HepG2 (cell line): ENCODE results near the gene DHRS12. TPM values are rescaled to one million over a fixed set of nuclear protein-coding genes. Genes with fewer than 3 reads are reported as not detected.

Source experiments
- ATAC-seq: fragments of 200-7000 bp; cut with Tn5 transposase; 3 replicates; pipeline ENCODE4 v1.9.1; 2020; ENCODE audit warnings: mild to moderate bottlenecking, moderate library complexity
- BruUV-seq: library from RNA; stranded (reverse); fragments of 400-500 nt; replicated peaks from 2 replicates; lab custom pipeline; 2021; lab: Mats Ljungman, UMichigan
- CTCF ChIA-PET: fragments of 300-600 bp; formaldehyde crosslinking; extraction: SDS; loops from one replicate; lab custom pipeline; 2021; ENCODE audit warnings: low total read pairs, inconsistent platforms, low intra/inter-chr PET ratio; lab: Yijun Ruan, JAX
- POLR2A ChIA-PET: fragments of 350-600 bp; sonication (Branson Sonifier 250); formaldehyde crosslinking; loops from one replicate; lab custom pipeline; 2020; ENCODE audit warnings: antibody characterized with exemption, inconsistent platforms; lab: Yijun Ruan, JAX
- DNase-seq: peaks from one replicate; pipeline ENCODE4 v3.0.0-alpha.2; 2015; ENCODE audit warnings: low spot score
- FAIRE-seq: peaks from 3 replicates; lab custom pipeline; 2011; peaks lifted over from hg19 to GRCh38; lab: Jason Lieb, UNC
- H2AFZ ChIP-seq: one replicate; pipeline ENCODE4 v1.6.1; 2011; ENCODE audit warnings: low read length, inconsistent platforms
- H3K27ac ChIP-seq: fragments of 300-600 bp; 3 replicates; pipeline ENCODE4 v1.8.0; 2011; ENCODE audit warnings: mixed run types, mild to moderate bottlenecking, mixed read lengths, low read length, inconsistent platforms; ENCODE audit not compliant: insufficient read depth; ENCODE audit errors: extremely low read length
- H3K27me3 ChIP-seq, 2 experiments: fragments of 200-600 bp in 1 of 2; 2 replicates in 1 of 2; 3 replicates in 1 of 2; pipeline versions ENCODE4 v1.6.0 to v1.8.0; 2011; ENCODE audit warnings: low read length in 2 of 2, mild to moderate bottlenecking in 2 of 2, moderate library complexity in 2 of 2, inconsistent platforms in 1 of 2; ENCODE audit not compliant: insufficient read depth in 2 of 2, control insufficient read depth in 1 of 2
- H3K36me3 ChIP-seq, 2 experiments: fragments of 200-600 bp in 1 of 2; replicated peaks in 1 of 2; 2 replicates in 1 of 2; 3 replicates in 1 of 2; pipeline versions ENCODE4 v1.5.1 to v1.8.0; 2011; ENCODE audit warnings: low read length in 2 of 2, inconsistent platforms in 1 of 2; ENCODE audit not compliant: insufficient read depth in 2 of 2, control insufficient read depth in 1 of 2
- H3K4me1 ChIP-seq: 2 replicates; pipeline ENCODE4 v1.5.1; 2012; ENCODE audit warnings: low read length, inconsistent platforms; ENCODE audit not compliant: insufficient read depth
- H3K4me2 ChIP-seq: 2 replicates; pipeline ENCODE4 v1.6.0; 2011; ENCODE audit warnings: low read depth, low read length, inconsistent platforms
- H3K4me3 ChIP-seq, 3 experiments: fragments of 200-600 bp in 1 of 3; sonication (generic), shearing (Covaris generic) in 1 of 3; replicated peaks in 1 of 3; 2 replicates each; pipeline ENCODE4 v1.5.1; 2011 to 2016; ENCODE audit warnings: low read length in 3 of 3, inconsistent platforms in 2 of 3, low read depth in 2 of 3, mild to moderate bottlenecking in 2 of 3, control low read depth in 1 of 3, mixed read lengths in 1 of 3; ENCODE audit not compliant: insufficient read depth in 1 of 3
- H3K79me2 ChIP-seq: one replicate; pipeline ENCODE4 v1.6.1; 2011; ENCODE audit warnings: low read length, inconsistent platforms; ENCODE audit not compliant: insufficient read depth
- H3K9ac ChIP-seq: 2 replicates; pipeline ENCODE4 v1.6.0; 2011; ENCODE audit warnings: mild to moderate bottlenecking, low read depth, low read length, inconsistent platforms; ENCODE audit not compliant: insufficient read depth
- H3K9me3 ChIP-seq: 2 replicates; pipeline ENCODE4 v1.5.1; 2012; ENCODE audit warnings: mild to moderate bottlenecking, low read length
- H4K20me1 ChIP-seq: 2 replicates; pipeline ENCODE4 v1.6.0; 2011; ENCODE audit warnings: inconsistent platforms, mild to moderate bottlenecking, low read length, moderate library complexity; ENCODE audit not compliant: insufficient read depth
- CHD4 ChIP-seq: fragments of 200-600 bp; sonication (generic); IDR thresholded peaks from 2 replicates; pipeline ENCODE4 v1.7.0; 2017; ENCODE audit warnings: mild to moderate bottlenecking, low read length, borderline replicate concordance
- FOSL2 ChIP-seq: sonication (generic); formaldehyde crosslinking; IDR thresholded peaks from 2 replicates; pipeline ENCODE4 v1.4.0; 2020; ENCODE audit warnings: missing genetic modification reagents
- KAT7 ChIP-seq: IDR thresholded peaks from 2 replicates; pipeline ENCODE4 v1.6.1; 2018; ENCODE audit warnings: borderline replicate concordance, missing compliant biosample characterization
- ONECUT2 ChIP-seq: sonication (generic); formaldehyde crosslinking; IDR thresholded peaks from 2 replicates; pipeline ENCODE4 v1.4.0; 2020; ENCODE audit warnings: missing genetic modification reagents
- RFX5 ChIP-seq: IDR thresholded peaks from 2 replicates; pipeline ENCODE4 v1.6.1; 2011; ENCODE audit warnings: low read depth, low read length, improper control_type of control experiment
- RORA ChIP-seq: sonication (generic); formaldehyde crosslinking; IDR thresholded peaks from 2 replicates; pipeline ENCODE4 v1.5.0; 2020; ENCODE audit warnings: mild to moderate bottlenecking, missing genetic modification reagents, moderate library complexity
- RXRA ChIP-seq: sonication (generic); formaldehyde crosslinking; IDR thresholded peaks from 2 replicates; pipeline ENCODE4 v1.5.1; 2020; ENCODE audit warnings: missing genetic modification reagents
- ZNF224 ChIP-seq: sonication (generic); formaldehyde crosslinking; IDR thresholded peaks from 2 replicates; pipeline ENCODE4 v1.5.0; 2020; ENCODE audit warnings: mild to moderate bottlenecking, missing genetic modification reagents
- ZNF234 ChIP-seq: sonication (generic); formaldehyde crosslinking; conservative IDR thresholded peaks from 2 replicates; pipeline ENCODE4 v1.5.1; 2020; ENCODE audit warnings: mild to moderate bottlenecking, missing genetic modification reagents
- WGBS: methylation state at CpG from one replicate; pipeline ENCODE4 v1.1.6; 2017; ENCODE audit warnings: low lambda C conversion rate; 5-methylcytosine and 5-hydroxymethylcytosine counted together
- in situ Hi-C: cut with HindIII; loops from 2 replicates; pipeline ENCODE4 v1.10.0; 2017; ENCODE audit warnings: low pct_unique_long_range_greater_than_20kb; ENCODE audit not compliant: extremely low pct_ligation_motif_present
- intact Hi-C: fragments of 100-400 bp; cut with micrococcal nuclease; formaldehyde crosslinking; loops from one replicate; pipeline ENCODE4 v1.10.0; 2022; ENCODE audit not compliant: unreplicated experiment
- polyA plus RNA-seq, 8 experiments: library from polyadenylated mRNA; depleted of rRNA in 3 of 8; stranded (reverse) in 7 of 8; unstranded in 1 of 8; fragments of >200 nt; fragmentation: Illumina TruSeq in 4 of 8; extraction: Trizol in 4 of 8; gene quantifications; 2 replicates each; pipeline versions ENCODE4 v1.2.1 to v1.2.3, GENCODE V29; 2011 to 2016; ENCODE audit warnings: low read depth in 4 of 8, missing spikeins in 1 of 8, mixed read lengths in 1 of 8; ENCODE audit not compliant: insufficient read depth in 1 of 8
- total RNA-seq, 5 experiments: library from RNA; depleted of rRNA; stranded (reverse); fragments of >200 nt; fragmentation: Illumina TruSeq; extraction: Trizol; gene quantifications; 2 replicates each; pipeline ENCODE4 v1.2.3, GENCODE V29; 2016; ENCODE audit warnings: low read depth in 1 of 5
- TF ChIP-seq, protein P1 (sequence below): sonication (generic); formaldehyde crosslinking; IDR thresholded peaks from 2 replicates; pipeline ENCODE4 v1.5.0; 2020; ENCODE audit warnings: mild to moderate bottlenecking, missing genetic modification reagents
- TF ChIP-seq, protein P2 (sequence below): sonication (generic); formaldehyde crosslinking; IDR thresholded peaks from 2 replicates; pipeline ENCODE4 v1.9.0; 2021; ENCODE audit warnings: missing genetic modification reagents, borderline replicate concordance
- TF ChIP-seq, protein P3 (sequence below): sonication (generic); formaldehyde crosslinking; IDR thresholded peaks from 2 replicates; pipeline ENCODE4 v1.8.0; 2022; ENCODE audit warnings: missing genetic modification reagents, mild to moderate bottlenecking, moderate library complexity, borderline replicate concordance

The DHRS12 gene
- total and polyA plus RNA-seq, 2 of the 13 experiments (the other 11 are each of a cell fraction or from before 2014, with no cell fraction given) = 7.2 to 8.4 TPM

DNA sequence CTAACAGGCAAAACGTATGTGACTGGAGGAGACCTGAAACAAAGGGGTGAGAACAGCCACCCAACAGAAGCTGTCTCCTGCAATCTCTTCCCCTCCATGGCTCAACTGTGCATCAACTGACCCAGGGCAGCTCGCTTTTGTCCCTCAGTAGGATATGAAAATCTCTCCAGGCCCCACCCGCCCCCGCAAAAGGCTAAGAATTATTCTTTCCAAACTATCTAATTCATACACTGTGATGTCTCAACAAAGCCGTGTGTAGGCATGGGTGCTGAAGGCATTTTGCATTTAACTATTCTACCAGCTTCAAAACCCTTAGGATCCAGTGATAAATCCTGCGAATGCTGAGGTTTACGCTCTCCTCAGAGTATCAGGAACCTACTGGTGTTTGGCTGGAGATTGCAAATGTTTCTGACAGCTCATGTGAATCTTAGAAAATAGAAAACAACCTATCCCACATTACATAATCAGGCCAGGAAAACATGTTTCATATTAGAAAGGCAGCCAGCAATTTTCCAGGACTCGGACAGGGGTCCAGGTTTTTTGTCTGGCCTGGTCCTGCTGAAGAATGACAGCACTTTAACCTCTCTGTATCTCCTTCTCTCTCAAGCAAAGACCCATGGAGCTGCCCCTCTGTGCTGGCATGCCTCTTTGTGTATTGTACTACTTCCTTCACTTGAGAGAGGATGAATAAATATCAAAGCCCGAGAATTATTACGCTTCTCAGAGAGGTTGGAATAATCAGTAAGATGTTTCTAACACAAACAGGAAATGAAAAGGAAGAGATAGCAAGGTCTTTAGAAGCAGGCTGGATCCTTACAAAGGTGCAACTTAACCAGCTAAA, 17.3 kb downstream of the DHRS12 start (continued):
- no peak for TF ChIP-seq FOSL2
- no peak for TF ChIP-seq ZNF234 (CRISPR knock-in tag)
- TF ChIP-seq ZNF224 (CRISPR knock-in tag) = no peak
- TF ChIP-seq RORA (CRISPR knock-in tag) = no peak
- TF ChIP-seq, protein P1, sequence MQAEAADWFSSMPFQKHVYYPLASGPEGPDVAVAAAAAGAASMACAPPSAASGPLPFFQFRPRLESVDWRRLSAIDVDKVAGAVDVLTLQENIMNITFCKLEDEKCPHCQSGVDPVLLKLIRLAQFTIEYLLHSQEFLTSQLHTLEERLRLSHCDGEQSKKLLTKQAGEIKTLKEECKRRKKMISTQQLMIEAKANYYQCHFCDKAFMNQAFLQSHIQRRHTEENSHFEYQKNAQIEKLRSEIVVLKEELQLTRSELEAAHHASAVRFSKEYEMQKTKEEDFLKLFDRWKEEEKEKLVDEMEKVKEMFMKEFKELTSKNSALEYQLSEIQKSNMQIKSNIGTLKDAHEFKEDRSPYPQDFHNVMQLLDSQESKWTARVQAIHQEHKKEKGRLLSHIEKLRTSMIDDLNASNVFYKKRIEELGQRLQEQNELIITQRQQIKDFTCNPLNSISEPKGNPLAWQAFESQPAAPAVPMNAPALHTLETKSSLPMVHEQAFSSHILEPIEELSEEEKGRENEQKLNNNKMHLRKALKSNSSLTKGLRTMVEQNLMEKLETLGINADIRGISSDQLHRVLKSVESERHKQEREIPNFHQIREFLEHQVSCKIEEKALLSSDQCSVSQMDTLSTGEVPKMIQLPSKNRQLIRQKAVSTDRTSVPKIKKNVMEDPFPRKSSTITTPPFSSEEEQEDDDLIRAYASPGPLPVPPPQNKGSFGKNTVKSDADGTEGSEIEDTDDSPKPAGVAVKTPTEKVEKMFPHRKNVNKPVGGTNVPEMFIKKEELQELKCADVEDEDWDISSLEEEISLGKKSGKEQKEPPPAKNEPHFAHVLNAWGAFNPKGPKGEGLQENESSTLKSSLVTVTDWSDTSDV (CRISPR knock-in tag) = no peak

DNA sequence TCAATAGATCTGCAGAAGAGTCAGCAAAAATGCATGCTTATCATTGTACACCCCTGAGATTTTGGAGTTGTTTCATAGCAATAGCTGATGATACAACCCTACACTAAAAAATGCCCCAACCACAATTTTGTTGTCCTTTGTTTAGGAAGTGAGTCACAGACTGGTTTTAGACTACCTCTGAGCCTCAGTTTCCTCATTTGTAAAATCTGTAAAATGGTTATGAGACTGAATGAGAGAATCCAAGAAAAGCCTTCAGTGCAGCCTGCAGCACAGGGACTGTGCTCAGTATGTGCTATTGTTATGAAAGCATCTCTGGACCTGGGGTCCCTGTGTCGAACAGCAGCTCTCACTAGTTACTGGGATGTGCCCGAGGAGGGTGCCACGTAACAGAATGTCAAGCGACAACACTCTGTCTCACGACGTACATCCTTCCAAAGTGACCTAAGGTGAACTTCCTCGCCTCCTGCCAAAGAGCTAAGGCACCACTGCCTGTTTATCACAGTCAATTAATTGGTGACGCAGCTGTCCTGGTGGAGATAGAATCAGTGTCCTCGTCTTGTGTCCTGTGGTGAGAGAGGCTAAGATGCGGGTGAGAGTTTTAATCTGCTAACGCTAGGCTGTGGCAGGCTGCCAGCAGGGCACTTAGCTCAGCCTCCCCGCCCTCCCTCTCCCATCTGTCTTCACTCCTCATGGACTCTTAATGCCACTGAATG, 18.1 kb downstream of the DHRS12 start:
- Histone ChIP-seq H3K27me3 (no peaks in the 10 kb centered on the region), H3K27ac (no peak overlapping the region), H2AFZ (no peak overlapping the region), H3K36me3 (peaks cover 0 to 2% of the 10 kb centered on the region in 2 experiments; a peak in 1 of 5 replicates), H3K9ac (no peak overlapping the region), H3K4me1 (peaks cover 19% of the 10 kb centered on the region), H3K4me3 (no peak overlapping the region), H3K4me2 (no peak overlapping the region), H3K9me3 (no peaks in the 10 kb centered on the region), H3K79me2 (no peaks in the 10 kb centered on the region), H4K20me1 (no peaks in the 10 kb centered on the region)
- POLR2A ChIA-PET = interaction anchor here (1.4 kb wide), 1 partner anchor 333 kb away, joined by 7 read pairs; the partner anchor contains the start of gene INTS6
- CTCF ChIA-PET = no interaction called here
- no peak for FAIRE-seq
- intact Hi-C loops (no loop called here), in situ Hi-C loops (no loop called here)
- DNase-seq = no peak
- no TSS peak for BruUV-seq
- 93% methylated on average over 12 of the region's 12 CpGs for WGBS
- no peak for ATAC-seq
- TF ChIP-seq ONECUT2 (CRISPR knock-in tag) (no peak), CHD4 (no peak), KAT7 (CRISPR knock-in tag) (no peak), RXRA (no peak), RFX5 (no peak)
- TF ChIP-seq, protein P2, sequence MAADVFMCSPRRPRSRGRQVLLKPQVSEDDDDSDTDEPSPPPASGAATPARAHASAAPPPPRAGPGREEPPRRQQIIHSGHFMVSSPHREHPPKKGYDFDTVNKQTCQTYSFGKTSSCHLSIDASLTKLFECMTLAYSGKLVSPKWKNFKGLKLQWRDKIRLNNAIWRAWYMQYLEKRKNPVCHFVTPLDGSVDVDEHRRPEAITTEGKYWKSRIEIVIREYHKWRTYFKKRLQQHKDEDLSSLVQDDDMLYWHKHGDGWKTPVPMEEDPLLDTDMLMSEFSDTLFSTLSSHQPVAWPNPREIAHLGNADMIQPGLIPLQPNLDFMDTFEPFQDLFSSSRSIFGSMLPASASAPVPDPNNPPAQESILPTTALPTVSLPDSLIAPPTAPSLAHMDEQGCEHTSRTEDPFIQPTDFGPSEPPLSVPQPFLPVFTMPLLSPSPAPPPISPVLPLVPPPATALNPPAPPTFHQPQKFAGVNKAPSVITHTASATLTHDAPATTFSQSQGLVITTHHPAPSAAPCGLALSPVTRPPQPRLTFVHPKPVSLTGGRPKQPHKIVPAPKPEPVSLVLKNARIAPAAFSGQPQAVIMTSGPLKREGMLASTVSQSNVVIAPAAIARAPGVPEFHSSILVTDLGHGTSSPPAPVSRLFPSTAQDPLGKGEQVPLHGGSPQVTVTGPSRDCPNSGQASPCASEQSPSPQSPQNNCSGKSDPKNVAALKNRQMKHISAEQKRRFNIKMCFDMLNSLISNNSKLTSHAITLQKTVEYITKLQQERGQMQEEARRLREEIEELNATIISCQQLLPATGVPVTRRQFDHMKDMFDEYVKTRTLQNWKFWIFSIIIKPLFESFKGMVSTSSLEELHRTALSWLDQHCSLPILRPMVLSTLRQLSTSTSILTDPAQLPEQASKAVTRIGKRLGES = no peak
- TF ChIP-seq, protein P3, sequence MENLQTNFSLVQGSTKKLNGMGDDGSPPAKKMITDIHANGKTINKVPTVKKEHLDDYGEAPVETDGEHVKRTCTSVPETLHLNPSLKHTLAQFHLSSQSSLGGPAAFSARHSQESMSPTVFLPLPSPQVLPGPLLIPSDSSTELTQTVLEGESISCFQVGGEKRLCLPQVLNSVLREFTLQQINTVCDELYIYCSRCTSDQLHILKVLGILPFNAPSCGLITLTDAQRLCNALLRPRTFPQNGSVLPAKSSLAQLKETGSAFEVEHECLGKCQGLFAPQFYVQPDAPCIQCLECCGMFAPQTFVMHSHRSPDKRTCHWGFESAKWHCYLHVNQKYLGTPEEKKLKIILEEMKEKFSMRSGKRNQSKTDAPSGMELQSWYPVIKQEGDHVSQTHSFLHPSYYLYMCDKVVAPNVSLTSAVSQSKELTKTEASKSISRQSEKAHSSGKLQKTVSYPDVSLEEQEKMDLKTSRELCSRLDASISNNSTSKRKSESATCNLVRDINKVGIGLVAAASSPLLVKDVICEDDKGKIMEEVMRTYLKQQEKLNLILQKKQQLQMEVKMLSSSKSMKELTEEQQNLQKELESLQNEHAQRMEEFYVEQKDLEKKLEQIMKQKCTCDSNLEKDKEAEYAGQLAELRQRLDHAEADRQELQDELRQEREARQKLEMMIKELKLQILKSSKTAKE (CRISPR knock-in tag) = no peak
